Measurements from ENCODE around the gene VSTM4.

The VSTM4 gene

DNA sequence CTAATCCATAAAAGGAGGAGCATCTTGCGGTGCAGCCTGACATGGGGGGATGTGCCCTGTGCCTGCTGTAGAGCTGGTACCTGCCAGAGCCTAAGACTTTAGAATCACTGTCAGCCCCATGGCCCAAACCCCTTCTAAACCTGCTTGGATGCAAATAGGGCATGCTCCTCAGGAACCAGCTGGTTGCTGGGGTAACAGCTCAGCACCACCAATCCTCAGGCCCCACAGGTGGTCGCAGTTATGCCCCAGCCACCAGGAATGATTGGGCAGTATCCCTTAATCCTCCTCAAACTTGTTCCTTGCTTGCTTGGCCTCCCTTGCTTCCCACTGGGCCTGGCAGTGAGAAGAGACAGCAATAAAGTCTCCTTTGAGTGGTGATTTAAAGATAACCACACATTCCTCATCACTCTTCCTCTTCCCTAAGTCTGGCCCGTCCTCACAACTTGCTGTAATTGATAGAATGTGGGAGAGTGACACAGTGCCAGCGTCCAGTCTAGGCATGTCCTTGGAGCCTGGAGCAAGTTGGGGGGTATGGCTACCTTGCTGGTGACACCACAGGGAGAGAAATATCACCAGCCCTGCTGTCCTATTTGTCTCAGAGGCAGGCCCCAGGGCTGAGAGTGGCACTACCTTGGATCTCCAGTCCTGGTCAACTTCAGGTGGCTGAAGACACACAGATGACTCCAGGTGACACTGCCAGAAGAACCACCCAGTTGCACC lies 43.0 kb downstream of the VSTM4 start:
- TF ChIP-seq POLR2A (IDR thresholded peaks at IDR 0.05; ENCODE audit: low read length) (no peak), GATA1 (IDR thresholded peaks at IDR 0.05; ENCODE audit: low read depth, low read length) (no peak)

GRCh38 chr10:49071160-49071761 lies 44.1 kb downstream of the VSTM4 start:
- DNase-seq, result no peak
- TF ChIP-seq POLR2A (IDR thresholded peaks at IDR 0.05; ENCODE audit: low read length) (no peak), GATA1 (IDR thresholded peaks at IDR 0.05; ENCODE audit: low read depth, low read length) (no peak)

More for the DNA sequence above, 43.0 kb downstream of the VSTM4 start:
- no peak for DNase-seq

- DNase-seq, result no peak
- no peak for TF ChIP-seq POLR2A (IDR thresholded peaks at IDR 0.05; ENCODE audit: low read length)
Measured at GRCh38 chr10:49070701-49071100, 44.6 kb downstream of the VSTM4 start.

GRCh38 chr10:49068672-49069217 lies 46.6 kb downstream of the VSTM4 start:
- TF ChIP-seq POLR2A (IDR thresholded peaks at IDR 0.05; ENCODE audit: low read length), result no peak
- no peak for TF ChIP-seq GATA1 (IDR thresholded peaks at IDR 0.05; ENCODE audit: low read depth, low read length)
- no peak for DNase-seq

DNA sequence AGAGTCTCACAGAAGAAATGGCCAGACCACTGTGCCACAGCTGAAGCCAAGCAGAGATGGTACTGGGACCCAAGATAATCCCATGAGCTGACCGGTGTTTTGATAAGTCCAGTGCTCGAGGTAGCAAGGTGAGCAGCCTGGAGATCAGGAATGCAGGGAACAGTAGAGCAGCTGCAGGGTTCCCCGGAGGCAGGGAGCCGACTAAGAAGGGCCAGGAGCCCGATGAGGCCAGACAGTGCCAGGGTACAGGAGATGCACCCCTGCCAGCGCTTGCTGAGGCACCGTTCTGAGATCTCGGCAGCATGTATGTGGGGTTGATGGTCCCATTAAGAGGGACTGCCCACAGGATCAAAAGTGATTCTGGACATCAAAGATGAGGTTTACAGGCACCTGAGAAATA lies 47.1 kb downstream of the VSTM4 start:
- no peak for DNase-seq
- TF ChIP-seq GATA1 (IDR thresholded peaks at IDR 0.05; ENCODE audit: low read depth, low read length) (no peak), POLR2A (IDR thresholded peaks at IDR 0.05; ENCODE audit: low read length) (no peak)

GRCh38 chr10:49066944-49067730 lies 48.2 kb downstream of the VSTM4 start:
- TF ChIP-seq POLR2A (IDR thresholded peaks at IDR 0.05; ENCODE audit: low read length), result no peak
- no peak for TF ChIP-seq GATA1 (IDR thresholded peaks at IDR 0.05; ENCODE audit: low read depth, low read length)
- DNase-seq, result no peak

DNA sequence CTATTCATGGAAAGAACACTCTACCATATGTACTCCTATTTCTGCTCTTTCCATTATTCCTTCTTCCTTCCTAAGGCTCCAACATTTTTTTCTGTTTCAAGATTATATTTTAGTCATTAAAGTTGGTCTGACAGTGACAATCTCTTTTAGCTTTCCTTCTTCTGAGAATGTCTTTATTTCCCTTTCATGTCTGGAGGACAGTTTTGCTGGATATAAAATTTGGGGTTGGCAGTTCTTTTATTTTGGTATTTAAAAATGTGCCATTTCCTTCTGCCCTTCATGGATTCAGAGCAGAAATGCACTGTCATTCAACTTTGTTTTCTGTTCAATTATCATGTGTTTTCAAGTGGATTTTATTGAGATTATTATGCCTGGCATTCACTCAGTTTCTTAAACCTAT lies 53.1 kb downstream of the VSTM4 start:
- no peak for TF ChIP-seq GATA1 (IDR thresholded peaks at IDR 0.05; ENCODE audit: low read depth, low read length)
- TF ChIP-seq POLR2A (IDR thresholded peaks at IDR 0.05; ENCODE audit: low read length), result no peak
- DNase-seq, result no peak

DNA sequence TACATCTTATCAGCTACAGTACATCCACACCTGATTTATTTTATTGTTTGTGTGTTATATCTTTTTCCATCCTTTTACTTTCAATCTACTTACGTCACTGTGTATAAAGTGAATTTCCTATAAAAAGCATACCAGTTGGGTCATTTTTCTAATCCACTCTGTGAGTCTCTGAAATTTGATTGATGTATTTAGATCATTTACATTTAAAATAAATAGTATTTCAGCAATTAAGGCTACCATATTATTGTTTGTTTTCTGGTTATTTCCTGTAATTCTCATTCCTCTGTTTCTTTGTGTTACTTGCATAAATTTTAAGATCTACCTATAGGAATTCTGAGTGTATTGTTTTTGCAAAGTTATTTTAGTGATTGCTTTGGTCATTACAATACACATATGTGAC lies 53.7 kb downstream of the VSTM4 start:
- DNase-seq, result no peak
- TF ChIP-seq POLR2A (IDR thresholded peaks at IDR 0.05; ENCODE audit: low read length), result no peak

DNA sequence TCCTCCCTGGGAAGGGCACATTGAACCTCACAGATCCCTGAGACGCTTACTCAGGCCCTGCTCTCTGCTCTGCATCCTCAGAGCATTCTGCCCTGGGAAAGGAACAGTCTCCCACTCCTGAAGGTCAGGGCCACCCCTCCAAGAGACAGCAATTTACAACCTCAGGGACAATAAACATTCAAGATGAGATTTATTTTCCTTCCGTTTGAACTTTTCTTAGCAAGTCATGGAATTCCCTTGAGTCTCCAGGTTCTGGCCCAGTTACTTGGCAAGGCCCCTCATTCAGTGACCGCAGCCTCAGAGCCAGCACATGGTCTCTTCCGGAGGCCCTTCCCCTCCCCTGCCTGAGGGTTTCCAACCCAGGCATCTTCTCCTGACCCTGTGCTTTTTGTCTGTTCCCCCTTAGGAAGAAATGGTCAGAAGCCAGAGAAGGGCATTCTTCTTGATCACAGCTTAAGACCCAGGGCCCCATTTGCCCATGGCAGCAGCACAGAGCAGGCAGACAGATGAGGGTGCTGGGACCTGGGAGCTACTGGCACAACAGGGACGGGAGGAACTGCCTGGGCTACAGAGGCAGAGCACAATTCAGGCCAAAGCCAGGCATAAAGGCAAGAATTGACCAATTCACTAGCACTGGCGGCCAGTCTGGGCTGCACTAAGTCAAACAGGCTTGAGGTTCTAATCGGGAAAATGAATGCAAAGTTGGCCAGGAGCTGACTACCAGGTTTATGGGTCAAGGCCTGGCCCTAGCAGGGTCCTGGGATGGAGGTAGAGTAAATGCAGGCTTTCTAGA lies 56.7 kb downstream of the VSTM4 start:
- no peak for DNase-seq
- TF ChIP-seq POLR2A (IDR thresholded peaks at IDR 0.05; ENCODE audit: low read length), result no peak
- TF ChIP-seq GATA1 (IDR thresholded peaks at IDR 0.05; ENCODE audit: low read depth, low read length), result no peak

DNA sequence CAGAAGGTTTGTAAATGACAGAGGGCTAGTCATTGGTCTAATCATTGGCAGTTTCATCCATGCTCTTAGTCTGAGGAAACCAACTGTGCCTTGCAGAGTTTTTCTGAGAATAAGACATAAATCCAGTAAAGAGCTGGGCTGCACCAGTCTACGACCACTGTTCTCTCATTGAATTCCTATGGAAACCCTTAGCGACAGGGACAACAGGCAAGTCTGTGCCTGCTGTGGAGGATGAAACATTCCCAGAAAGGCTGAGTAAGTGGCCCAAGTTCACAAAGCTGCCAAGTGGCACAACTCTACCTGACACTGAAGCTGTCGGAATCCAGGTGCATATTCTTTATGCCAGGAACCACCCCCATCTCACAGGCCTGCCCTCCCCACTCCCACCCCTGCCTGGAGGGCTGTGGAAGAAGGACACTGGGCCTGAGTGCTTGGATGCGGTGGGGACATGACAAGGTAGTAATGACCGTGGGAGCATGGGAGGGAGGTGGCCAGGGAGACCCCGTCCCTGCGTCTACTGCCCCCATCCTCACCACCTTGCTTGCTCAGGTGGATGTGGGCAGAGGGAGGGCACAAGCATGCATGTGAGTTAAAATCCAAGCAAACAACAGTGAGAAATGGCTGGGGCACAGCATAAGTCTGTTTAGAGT lies 58.0 kb downstream of the VSTM4 start:
- TF ChIP-seq GATA1 (IDR thresholded peaks at IDR 0.05; ENCODE audit: low read depth, low read length) (no peak), POLR2A (IDR thresholded peaks at IDR 0.05; ENCODE audit: low read length) (no peak)
- DNase-seq, result no peak

DNA sequence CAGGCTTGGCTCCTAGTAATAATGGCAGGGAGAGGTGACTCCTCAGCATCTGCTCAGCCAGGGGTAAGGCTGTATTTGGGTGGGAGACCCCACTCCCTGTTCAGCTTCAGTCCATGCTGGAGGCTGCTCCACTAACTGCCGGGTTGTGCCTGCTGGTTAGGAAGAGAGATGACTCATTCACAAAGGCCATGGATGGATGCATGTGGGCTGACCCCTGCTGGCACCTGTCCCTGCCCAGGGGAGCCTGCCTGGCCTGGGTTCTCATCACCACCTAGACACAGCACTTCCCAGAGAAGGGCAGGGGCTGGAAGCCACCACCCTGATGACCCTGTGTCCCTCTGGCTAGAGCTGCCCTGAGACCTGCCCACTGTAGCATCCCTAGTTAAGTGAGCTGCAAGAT lies 59.0 kb downstream of the VSTM4 start:
- TF ChIP-seq POLR2A (IDR thresholded peaks at IDR 0.05; ENCODE audit: low read length) (no peak), GATA1 (IDR thresholded peaks at IDR 0.05; ENCODE audit: low read depth, low read length) (no peak)
- no peak for DNase-seq

- TF ChIP-seq GATA1 (IDR thresholded peaks at IDR 0.05; ENCODE audit: low read depth, low read length) (no peak), POLR2A (IDR thresholded peaks at IDR 0.05; ENCODE audit: low read length) (no peak)
- no peak for DNase-seq
Measured at GRCh38 chr10:49055221-49055849, 60.0 kb downstream of the VSTM4 start.

DNA sequence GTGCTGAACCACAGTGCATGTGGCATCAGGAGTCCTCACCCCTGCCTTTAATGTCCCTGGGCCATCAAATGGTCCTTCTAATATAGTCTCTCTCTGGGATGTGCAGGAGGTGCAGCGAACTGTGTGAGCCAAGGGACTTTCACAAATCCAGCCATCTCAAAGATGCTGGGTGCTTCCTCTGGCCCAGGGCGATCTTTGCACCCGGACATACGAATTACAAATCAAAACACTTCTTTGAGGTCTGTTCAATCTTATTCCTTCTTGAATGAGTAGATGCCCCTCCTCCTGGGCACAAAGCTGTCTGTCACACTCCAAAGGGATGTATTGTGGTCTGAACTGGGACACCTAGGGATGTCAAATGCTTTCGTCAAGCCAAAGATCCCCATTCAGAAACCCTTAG lies 60.6 kb downstream of the VSTM4 start:
- TF ChIP-seq GATA1 (IDR thresholded peaks at IDR 0.05; ENCODE audit: low read depth, low read length) (no peak), POLR2A (IDR thresholded peaks at IDR 0.05; ENCODE audit: low read length) (no peak)
- no peak for DNase-seq

All from erythroblast (primary cell).